ENCODE data around the gene PHAF1.

PHAF1 gene

GRCh38 chr16:67186550-67186950, 76.8 kb downstream of the PHAF1 start:
- no peak for TF ChIP-seq CTCF (IDR thresholded peaks at IDR 0.05; ENCODE audit: low read depth, low read length)
- no peak overlapping the region for H3K27ac ChIP-seq

GRCh38 chr16:67187175-67187890, 77.6 kb downstream of the PHAF1 start:
- TF ChIP-seq CTCF (IDR thresholded peaks at IDR 0.05; ENCODE audit: low read depth, low read length) = no peak
- Histone ChIP-seq H3K9me3 (ENCODE audit: severe bottlenecking) (no peaks in the 10 kb centered on the region), H3K27ac (no peak overlapping the region), H3K27me3 (ENCODE audit: insufficient read depth, low read depth, severe bottlenecking) (no peaks in the 10 kb centered on the region), H3K36me3 (peaks cover 7% of the 10 kb centered on the region), H3K4me3 (ENCODE audit: low read depth, low read length) (no peak overlapping the region)
- no peak for DNase-seq

More at GRCh38 chr16:67186550-67186950, 76.8 kb downstream of the PHAF1 start:
- Histone ChIP-seq H3K27me3 (ENCODE audit: insufficient read depth, low read depth, severe bottlenecking) (no peaks in the 10 kb centered on the region), H3K36me3 (peaks cover 6% of the 10 kb centered on the region), H3K9me3 (ENCODE audit: severe bottlenecking) (no peaks in the 10 kb centered on the region), H3K4me3 (ENCODE audit: low read depth, low read length) (no peak overlapping the region)
- DNase-seq = no peak

GRCh38 chr16:67188323-67188722, 78.6 kb downstream of the PHAF1 start:
- no peak for DNase-seq
- Histone ChIP-seq H3K36me3 (peaks cover 9% of the 10 kb centered on the region), H3K9me3 (ENCODE audit: severe bottlenecking) (no peaks in the 10 kb centered on the region), H3K4me3 (ENCODE audit: low read depth, low read length) (no peak overlapping the region), H3K27ac (no peak overlapping the region), H3K27me3 (ENCODE audit: insufficient read depth, low read depth, severe bottlenecking) (no peaks in the 10 kb centered on the region)
- TF ChIP-seq CTCF (IDR thresholded peaks at IDR 0.05; ENCODE audit: low read depth, low read length) = no peak

GRCh38 chr16:67188798-67189197, 79.1 kb downstream of the PHAF1 start:
- Histone ChIP-seq H3K4me3 (ENCODE audit: low read depth, low read length) (no peak overlapping the region), H3K36me3 (peaks cover 13% of the 10 kb centered on the region), H3K27me3 (ENCODE audit: insufficient read depth, low read depth, severe bottlenecking) (no peaks in the 10 kb centered on the region), H3K27ac (no peak overlapping the region), H3K9me3 (ENCODE audit: severe bottlenecking) (no peaks in the 10 kb centered on the region)
- TF ChIP-seq CTCF (IDR thresholded peaks at IDR 0.05; ENCODE audit: low read depth, low read length) = no peak
- DNase-seq = no peak

GRCh38 chr16:67190041-67190440, 80.3 kb downstream of the PHAF1 start, which contains the start of gene EXOC3L1:
TSS of gene EXOC3L1 (minus strand) at chr16:67190136. CDS start at chr16:67189676, 460 bp downstream.
- Histone ChIP-seq H3K4me3 (ENCODE audit: low read depth, low read length) (no peak within 1 kb of the TSS), H3K9me3 (ENCODE audit: severe bottlenecking) (no peaks in the 10 kb centered on the region), H3K27ac (peak within 1 kb of the TSS; percentile 47), H3K27me3 (ENCODE audit: insufficient read depth, low read depth, severe bottlenecking) (no peaks in the 10 kb centered on the region), H3K36me3 (peaks cover 26% of the 10 kb centered on the region)
- no peak for DNase-seq
- TF ChIP-seq CTCF (IDR thresholded peaks at IDR 0.05; ENCODE audit: low read depth, low read length) = no peak

Measured in WERI-Rb-1 (cell line).